Peyer's patch (tissue), 4 donors: ENCODE data around the gene ABCB8.

Source experiments
- POLR2A ChIP-seq, 2 donors: fragments of 450-650 bp; IDR thresholded peaks; one replicate each; pipeline ENCODE4 v1.5.1; 2017; ENCODE audit warnings: antibody characterized with exemption in 2 of 2, mild to moderate bottlenecking in 2 of 2, moderate library complexity in 2 of 2
- TF ChIP-seq, protein P1 (sequence below), 6 experiments: fragments of 450-650 bp in 4 of 6; fragments of 200-600 bp in 2 of 6; sonication (generic) in 1 of 6; IDR thresholded peaks; one replicate each; pipeline ENCODE4 v1.5.1; 2017 to 2019; ENCODE audit warnings: antibody characterized with exemption in 6 of 6, mild to moderate bottlenecking in 3 of 6, moderate library complexity in 1 of 6

- no peak for TF ChIP-seq POLR2A (IDR thresholded peaks at IDR 0.05)
- TF ChIP-seq, protein P1, sequence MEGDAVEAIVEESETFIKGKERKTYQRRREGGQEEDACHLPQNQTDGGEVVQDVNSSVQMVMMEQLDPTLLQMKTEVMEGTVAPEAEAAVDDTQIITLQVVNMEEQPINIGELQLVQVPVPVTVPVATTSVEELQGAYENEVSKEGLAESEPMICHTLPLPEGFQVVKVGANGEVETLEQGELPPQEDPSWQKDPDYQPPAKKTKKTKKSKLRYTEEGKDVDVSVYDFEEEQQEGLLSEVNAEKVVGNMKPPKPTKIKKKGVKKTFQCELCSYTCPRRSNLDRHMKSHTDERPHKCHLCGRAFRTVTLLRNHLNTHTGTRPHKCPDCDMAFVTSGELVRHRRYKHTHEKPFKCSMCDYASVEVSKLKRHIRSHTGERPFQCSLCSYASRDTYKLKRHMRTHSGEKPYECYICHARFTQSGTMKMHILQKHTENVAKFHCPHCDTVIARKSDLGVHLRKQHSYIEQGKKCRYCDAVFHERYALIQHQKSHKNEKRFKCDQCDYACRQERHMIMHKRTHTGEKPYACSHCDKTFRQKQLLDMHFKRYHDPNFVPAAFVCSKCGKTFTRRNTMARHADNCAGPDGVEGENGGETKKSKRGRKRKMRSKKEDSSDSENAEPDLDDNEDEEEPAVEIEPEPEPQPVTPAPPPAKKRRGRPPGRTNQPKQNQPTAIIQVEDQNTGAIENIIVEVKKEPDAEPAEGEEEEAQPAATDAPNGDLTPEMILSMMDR (IDR thresholded peaks at IDR 0.05): no peak
These were observed 42.3 kb downstream of the ABCB8 start for GRCh38 chr7:151070574-151070960.
